HEK293 (cell line): Measurements from ENCODE around the gene KCNJ2.

ENCODE experiments used
- CTCF ChIA-PET: fragments of 350-600 bp; formaldehyde crosslinking; extraction: SDS; loops from one replicate; lab custom pipeline; 2021; ENCODE audit warnings: antibody characterized with exemption; lab: Yijun Ruan, JAX
- POLR2A ChIA-PET: fragments of 300-600 bp; formaldehyde crosslinking; extraction: SDS; loops from one replicate; lab custom pipeline; 2020; ENCODE audit warnings: antibody characterized with exemption, inconsistent platforms; lab: Yijun Ruan, JAX
- H3K27ac ChIP-seq: fragments of 200-500 bp; sonication (Bioruptor generic); 2 replicates; pipeline ENCODE4 v1.5.1; 2014; ENCODE audit warnings: low read depth, low read length, control low read depth, inconsistent platforms; ENCODE audit errors: extremely low read depth
- H3K36me3 ChIP-seq, 2 experiments: fragments of 200-500 bp in 1 of 2; sonication (Bioruptor generic) in 1 of 2; 1 replicate in 1 of 2; 2 replicates in 1 of 2; pipeline ENCODE4 v1.5.1; 2014 to 2017; ENCODE audit warnings: inconsistent platforms in 2 of 2, low read length in 2 of 2; ENCODE audit not compliant: control insufficient read depth in 2 of 2, insufficient read depth in 1 of 2
- H3K4me1 ChIP-seq: fragments of 200-500 bp; sonication (Bioruptor generic); 2 replicates; pipeline ENCODE4 v1.5.1; 2014; ENCODE audit warnings: mild to moderate bottlenecking, low read length, inconsistent platforms; ENCODE audit not compliant: control insufficient read depth, insufficient read depth
- H3K4me3 ChIP-seq: 2 replicates; pipeline ENCODE4 v1.5.1; 2011; ENCODE audit warnings: low read depth, mild to moderate bottlenecking, control low read depth, low read length, moderate library complexity
- H3K9me3 ChIP-seq: fragments of 200-500 bp; sonication (Bioruptor generic); 2 replicates; pipeline ENCODE4 v1.5.1; 2014; ENCODE audit warnings: low read depth, low read length, inconsistent platforms; ENCODE audit not compliant: control insufficient read depth, insufficient read depth
- ATF2 ChIP-seq: fragments of 450-650 bp; formaldehyde crosslinking; IDR thresholded peaks from 2 replicates; pipeline ENCODE4 v1.5.1; 2016; ENCODE audit warnings: missing biosample characterization, missing genetic modification characterization, low read depth
- CTCF ChIP-seq: fragments of 450-650 bp; formaldehyde crosslinking; IDR thresholded peaks from 2 replicates; pipeline ENCODE4 v1.5.1; 2016; ENCODE audit warnings: missing biosample characterization, missing genetic modification characterization
- GFI1B ChIP-seq: fragments of 450-650 bp; formaldehyde crosslinking; IDR thresholded peaks from 2 replicates; pipeline ENCODE4 v1.5.1; 2016; ENCODE audit warnings: missing biosample characterization, missing genetic modification characterization
- GLI4 ChIP-seq: fragments of 450-650 bp; formaldehyde crosslinking; IDR thresholded peaks from 2 replicates; pipeline ENCODE4 v1.5.1; 2016; ENCODE audit warnings: missing biosample characterization, missing genetic modification characterization
- KLF9 ChIP-seq: fragments of 450-650 bp; formaldehyde crosslinking; IDR thresholded peaks from 2 replicates; pipeline ENCODE4 v1.5.1; 2016; ENCODE audit warnings: missing biosample characterization, missing genetic modification characterization, low read depth
- YY1 ChIP-seq: fragments of 450-650 bp; formaldehyde crosslinking; IDR thresholded peaks from 2 replicates; pipeline ENCODE4 v1.5.1; 2018; ENCODE audit warnings: missing biosample characterization, missing genetic modification characterization
- ZBTB49 ChIP-seq: fragments of 450-650 bp; formaldehyde crosslinking; IDR thresholded peaks from 2 replicates; pipeline ENCODE4 v1.5.1; 2016; ENCODE audit warnings: missing biosample characterization, missing genetic modification characterization, low read depth
- ZFP37 ChIP-seq: fragments of 450-650 bp; formaldehyde crosslinking; IDR thresholded peaks from 2 replicates; pipeline ENCODE4 v1.5.1; 2016; ENCODE audit warnings: missing biosample characterization, missing genetic modification characterization
- ZNF138 ChIP-seq: fragments of 450-650 bp; formaldehyde crosslinking; IDR thresholded peaks from 2 replicates; pipeline ENCODE4 v1.5.1; 2016; ENCODE audit warnings: missing biosample characterization, missing genetic modification characterization, borderline replicate concordance
- ZNF148 ChIP-seq: fragments of 450-650 bp; formaldehyde crosslinking; IDR thresholded peaks from 2 replicates; pipeline ENCODE4 v1.5.0; 2017; ENCODE audit warnings: missing biosample characterization, missing genetic modification characterization, borderline replicate concordance
- ZNF223 ChIP-seq: fragments of 450-650 bp; formaldehyde crosslinking; IDR thresholded peaks from 2 replicates; pipeline ENCODE4 v1.5.1; 2016; ENCODE audit warnings: missing biosample characterization, missing genetic modification characterization
- ZNF239 ChIP-seq: fragments of 450-650 bp; formaldehyde crosslinking; IDR thresholded peaks from 2 replicates; pipeline ENCODE4 v1.5.1; 2016; ENCODE audit warnings: missing biosample characterization, missing genetic modification characterization
- ZNF24 ChIP-seq: fragments of 450-650 bp; formaldehyde crosslinking; IDR thresholded peaks from 2 replicates; pipeline ENCODE4 v1.5.1; 2016; ENCODE audit warnings: missing biosample characterization, missing genetic modification characterization
- ZNF324 ChIP-seq: fragments of 450-650 bp; formaldehyde crosslinking; IDR thresholded peaks from 2 replicates; pipeline ENCODE4 v1.5.1; 2016; ENCODE audit warnings: missing biosample characterization, missing genetic modification characterization
- ZNF335 ChIP-seq: fragments of 450-650 bp; formaldehyde crosslinking; conservative IDR thresholded peaks from 2 replicates; pipeline ENCODE4 v1.5.1; 2016; ENCODE audit warnings: missing biosample characterization, missing genetic modification characterization
- ZNF394 ChIP-seq: fragments of 450-650 bp; formaldehyde crosslinking; IDR thresholded peaks from 2 replicates; pipeline ENCODE4 v1.5.1; 2016; ENCODE audit warnings: missing biosample characterization, missing genetic modification characterization, mild to moderate bottlenecking, moderate library complexity, borderline replicate concordance
- ZNF426 ChIP-seq: fragments of 450-650 bp; formaldehyde crosslinking; IDR thresholded peaks from 2 replicates; pipeline ENCODE4 v1.5.1; 2017; ENCODE audit warnings: missing biosample characterization, missing genetic modification characterization, mild to moderate bottlenecking, inconsistent platforms, moderate library complexity
- ZNF433 ChIP-seq: fragments of 450-650 bp; formaldehyde crosslinking; IDR thresholded peaks from 2 replicates; pipeline ENCODE4 v1.5.1; 2016; ENCODE audit warnings: missing biosample characterization, missing genetic modification characterization, low read depth
- ZNF513 ChIP-seq: fragments of 450-650 bp; IDR thresholded peaks from 2 replicates; pipeline ENCODE4 v1.5.1; 2018; ENCODE audit warnings: missing biosample characterization, missing genetic modification characterization
- ZNF544 ChIP-seq: fragments of 450-650 bp; formaldehyde crosslinking; IDR thresholded peaks from 2 replicates; pipeline ENCODE4 v1.5.0; 2017; ENCODE audit warnings: missing biosample characterization, missing genetic modification characterization
- ZNF610 ChIP-seq: fragments of 450-650 bp; formaldehyde crosslinking; IDR thresholded peaks from 2 replicates; pipeline ENCODE4 v1.5.1; 2016; ENCODE audit warnings: missing biosample characterization, missing genetic modification characterization, borderline replicate concordance
- ZNF624 ChIP-seq: fragments of 450-650 bp; formaldehyde crosslinking; IDR thresholded peaks from 2 replicates; pipeline ENCODE4 v1.5.1; 2017; ENCODE audit warnings: missing biosample characterization, missing genetic modification characterization
- ZNF701 ChIP-seq: fragments of 450-650 bp; formaldehyde crosslinking; IDR thresholded peaks from 2 replicates; pipeline ENCODE4 v1.5.1; 2016; ENCODE audit warnings: missing biosample characterization, missing genetic modification characterization

KCNJ2 gene

GRCh38 chr17:70165383-70165782 lies 3.9 kb upstream of the KCNJ2 start:
- Histone ChIP-seq H3K9me3 (no peaks in the 10 kb centered on the region), H3K27ac (no peak overlapping the region)
- ChIA-PET CTCF (interaction anchor here (0.6 to 2.6 kb wide), 3 partner anchors 56 to 597 kb away, joined by 3 to 9 read pairs (median 8); no protein-coding TSS in a partner anchor), POLR2A (no interaction called here)
- TF ChIP-seq ZNF433: no peak
- no peak for TF ChIP-seq ZNF138
- TF ChIP-seq YY1: no peak
- no peak for TF ChIP-seq ZNF701 (tag by site-specific recombination)
- TF ChIP-seq ZNF544 (tag by site-specific recombination): no peak
- no peak for TF ChIP-seq ZNF148 (tag by site-specific recombination)
- TF ChIP-seq ZNF624 (tag by site-specific recombination): no peak
- TF ChIP-seq, all 188 proteins: peak for 0
- Histone ChIP-seq H3K4me3 (no peak overlapping the region), H3K36me3 (no peaks in the 10 kb centered on the region), H3K4me1 (no peaks in the 10 kb centered on the region)

- ChIA-PET POLR2A (interaction anchor here (0.6 to 1.1 kb wide), 2 partner anchors 56 to 296 kb away, joined by 3 read pairs; no protein-coding TSS in a partner anchor), CTCF (interaction anchor here (0.6 to 2.6 kb wide), 7 partner anchors 17 to 641 kb away, joined by 3 to 10 read pairs (median 5); no protein-coding TSS in a partner anchor)
- no peaks in the 10 kb centered on the region for H3K36me3 ChIP-seq
- TF ChIP-seq ZNF239 (tag by site-specific recombination): no peak
- no peak for TF ChIP-seq ZNF223
- no peak for TF ChIP-seq ZNF335 (tag by site-specific recombination)
- no peak for TF ChIP-seq ZNF324 (tag by site-specific recombination)
- no peak for TF ChIP-seq GFI1B (tag by site-specific recombination)
- no peak for TF ChIP-seq CTCF (tag by site-specific recombination)
- no peak for TF ChIP-seq ZNF610 (tag by site-specific recombination)
- no peak for TF ChIP-seq ZNF394
- no peak for TF ChIP-seq ZNF426 (tag by site-specific recombination)
- TF ChIP-seq ZFP37 (tag by site-specific recombination): no peak
- no peak for TF ChIP-seq ATF2
- TF ChIP-seq ZNF513 (tag by site-specific recombination): no peak
- no peak for TF ChIP-seq ZBTB49 (tag by site-specific recombination)
- no peak for TF ChIP-seq ZNF24
- no peak for TF ChIP-seq KLF9 (tag by site-specific recombination)
- no peak for TF ChIP-seq GLI4
- H3K4me1 ChIP-seq: peaks cover 7% of the 10 kb centered on the region
- no peak overlapping the region for H3K4me3 ChIP-seq
- no peaks in the 10 kb centered on the region for H3K9me3 ChIP-seq
- H3K27ac ChIP-seq: no peak overlapping the region
Observed at GRCh38 chr17:70166615-70167014, 2.7 kb upstream of the KCNJ2 start.
